ENCODE results near the gene APBB2. TPM values are rescaled to one million over a fixed set of nuclear protein-coding genes. Genes with fewer than 3 reads are reported as not detected.

Gene APBB2
- total and polyA plus RNA-seq, 2 experiments from 2014 or later, result 35.8 to 74.8 TPM

DNA sequence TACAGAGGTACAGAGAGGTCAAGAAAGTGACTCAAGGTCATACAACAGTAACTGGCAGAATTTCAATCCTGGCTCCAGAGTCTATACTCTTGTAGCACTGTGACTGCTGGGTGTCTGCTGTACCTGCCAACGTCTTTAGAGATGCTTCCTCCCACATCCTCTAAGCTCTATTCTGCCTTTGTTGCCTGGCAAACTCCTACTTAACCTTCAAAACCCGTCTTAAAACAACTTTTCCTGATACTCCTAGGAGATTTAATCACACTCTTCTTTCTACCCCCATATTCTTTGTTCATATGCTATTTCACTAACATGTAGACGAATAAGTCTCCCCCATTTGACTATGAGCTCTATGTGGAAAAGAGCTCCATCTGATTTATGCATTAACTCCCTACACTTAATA lies 16.8 kb downstream of the APBB2 start:
- no peaks in the 10 kb centered on the region; the same call in 1 of the 2 replicates for H3K4me1 ChIP-seq (ENCODE audit: insufficient read depth)
- ATAC-seq, result no peak
- Mint-ChIP-seq H3K4me1 (peaks cover 19% of the 10 kb centered on the region; the same call in 2 of the 3 replicates), H3K4me3 (no peak overlapping the region), H3K27ac (no peak overlapping the region), H3K36me3 (ENCODE audit: low read depth) (no peaks in the 10 kb centered on the region), H3K9me3 (no peaks in the 10 kb centered on the region), H3K27me3 (ENCODE audit: insufficient read depth, low read depth, poor library complexity) (peaks cover 2% of the 10 kb centered on the region)
- H3K27me3 ChIP-seq (ENCODE audit: insufficient read depth), result no peaks in the 10 kb centered on the region
- DNase-seq (ENCODE audit: low spot score), result no peak
- peaks cover 9% of the 10 kb centered on the region for H4K20me1 ChIP-seq (replicated peaks; ENCODE audit: insufficient read depth)
- no peaks in the 10 kb centered on the region for H3F3A ChIP-seq (replicated peaks; ENCODE audit: low read depth)
- no peaks in the 10 kb centered on the region for H3K36me3 ChIP-seq (ENCODE audit: insufficient read depth)
- no peak overlapping the region for H3K27ac ChIP-seq (ENCODE audit: low read depth)
- H3K79me2 ChIP-seq (replicated peaks; ENCODE audit: insufficient read depth), result peaks cover 90% of the 10 kb centered on the region
- no peak for TF ChIP-seq EZH2phosphoT487 (IDR thresholded peaks at IDR 0.05; ENCODE audit: unreplicated experiment)
- no peak for TF ChIP-seq CREB1 (CRISPR knock-in tag; IDR thresholded peaks at IDR 0.05; ENCODE audit: low read depth)
- TF ChIP-seq, protein P1, sequence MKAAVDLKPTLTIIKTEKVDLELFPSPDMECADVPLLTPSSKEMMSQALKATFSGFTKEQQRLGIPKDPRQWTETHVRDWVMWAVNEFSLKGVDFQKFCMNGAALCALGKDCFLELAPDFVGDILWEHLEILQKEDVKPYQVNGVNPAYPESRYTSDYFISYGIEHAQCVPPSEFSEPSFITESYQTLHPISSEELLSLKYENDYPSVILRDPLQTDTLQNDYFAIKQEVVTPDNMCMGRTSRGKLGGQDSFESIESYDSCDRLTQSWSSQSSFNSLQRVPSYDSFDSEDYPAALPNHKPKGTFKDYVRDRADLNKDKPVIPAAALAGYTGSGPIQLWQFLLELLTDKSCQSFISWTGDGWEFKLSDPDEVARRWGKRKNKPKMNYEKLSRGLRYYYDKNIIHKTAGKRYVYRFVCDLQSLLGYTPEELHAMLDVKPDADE (IDR thresholded peaks at IDR 0.05), result no peak
- no peak for TF ChIP-seq ZNF114 (CRISPR knock-in tag; IDR thresholded peaks at IDR 0.05)
- TF ChIP-seq REST (IDR thresholded peaks at IDR 0.05; ENCODE audit: unreplicated experiment), result no peak
- TF ChIP-seq POLR2AphosphoS5 (IDR thresholded peaks at IDR 0.05; ENCODE audit: low read depth), result no peak
- no peak for TF ChIP-seq NANOG (IDR thresholded peaks at IDR 0.05; ENCODE audit: borderline replicate concordance)
- TF ChIP-seq JUNB (IDR thresholded peaks at IDR 0.05; ENCODE audit: unreplicated experiment), result no peak
- no peak for TF ChIP-seq ZNF331 (CRISPR knock-in tag; IDR thresholded peaks at IDR 0.05; ENCODE audit: low read depth)
- TF ChIP-seq EZH2 (IDR thresholded peaks at IDR 0.05; ENCODE audit: low read depth, unreplicated experiment), result no peak
- no peak for TF ChIP-seq STAT1 (IDR thresholded peaks at IDR 0.05; ENCODE audit: unreplicated experiment)
- TF ChIP-seq, protein P2, sequence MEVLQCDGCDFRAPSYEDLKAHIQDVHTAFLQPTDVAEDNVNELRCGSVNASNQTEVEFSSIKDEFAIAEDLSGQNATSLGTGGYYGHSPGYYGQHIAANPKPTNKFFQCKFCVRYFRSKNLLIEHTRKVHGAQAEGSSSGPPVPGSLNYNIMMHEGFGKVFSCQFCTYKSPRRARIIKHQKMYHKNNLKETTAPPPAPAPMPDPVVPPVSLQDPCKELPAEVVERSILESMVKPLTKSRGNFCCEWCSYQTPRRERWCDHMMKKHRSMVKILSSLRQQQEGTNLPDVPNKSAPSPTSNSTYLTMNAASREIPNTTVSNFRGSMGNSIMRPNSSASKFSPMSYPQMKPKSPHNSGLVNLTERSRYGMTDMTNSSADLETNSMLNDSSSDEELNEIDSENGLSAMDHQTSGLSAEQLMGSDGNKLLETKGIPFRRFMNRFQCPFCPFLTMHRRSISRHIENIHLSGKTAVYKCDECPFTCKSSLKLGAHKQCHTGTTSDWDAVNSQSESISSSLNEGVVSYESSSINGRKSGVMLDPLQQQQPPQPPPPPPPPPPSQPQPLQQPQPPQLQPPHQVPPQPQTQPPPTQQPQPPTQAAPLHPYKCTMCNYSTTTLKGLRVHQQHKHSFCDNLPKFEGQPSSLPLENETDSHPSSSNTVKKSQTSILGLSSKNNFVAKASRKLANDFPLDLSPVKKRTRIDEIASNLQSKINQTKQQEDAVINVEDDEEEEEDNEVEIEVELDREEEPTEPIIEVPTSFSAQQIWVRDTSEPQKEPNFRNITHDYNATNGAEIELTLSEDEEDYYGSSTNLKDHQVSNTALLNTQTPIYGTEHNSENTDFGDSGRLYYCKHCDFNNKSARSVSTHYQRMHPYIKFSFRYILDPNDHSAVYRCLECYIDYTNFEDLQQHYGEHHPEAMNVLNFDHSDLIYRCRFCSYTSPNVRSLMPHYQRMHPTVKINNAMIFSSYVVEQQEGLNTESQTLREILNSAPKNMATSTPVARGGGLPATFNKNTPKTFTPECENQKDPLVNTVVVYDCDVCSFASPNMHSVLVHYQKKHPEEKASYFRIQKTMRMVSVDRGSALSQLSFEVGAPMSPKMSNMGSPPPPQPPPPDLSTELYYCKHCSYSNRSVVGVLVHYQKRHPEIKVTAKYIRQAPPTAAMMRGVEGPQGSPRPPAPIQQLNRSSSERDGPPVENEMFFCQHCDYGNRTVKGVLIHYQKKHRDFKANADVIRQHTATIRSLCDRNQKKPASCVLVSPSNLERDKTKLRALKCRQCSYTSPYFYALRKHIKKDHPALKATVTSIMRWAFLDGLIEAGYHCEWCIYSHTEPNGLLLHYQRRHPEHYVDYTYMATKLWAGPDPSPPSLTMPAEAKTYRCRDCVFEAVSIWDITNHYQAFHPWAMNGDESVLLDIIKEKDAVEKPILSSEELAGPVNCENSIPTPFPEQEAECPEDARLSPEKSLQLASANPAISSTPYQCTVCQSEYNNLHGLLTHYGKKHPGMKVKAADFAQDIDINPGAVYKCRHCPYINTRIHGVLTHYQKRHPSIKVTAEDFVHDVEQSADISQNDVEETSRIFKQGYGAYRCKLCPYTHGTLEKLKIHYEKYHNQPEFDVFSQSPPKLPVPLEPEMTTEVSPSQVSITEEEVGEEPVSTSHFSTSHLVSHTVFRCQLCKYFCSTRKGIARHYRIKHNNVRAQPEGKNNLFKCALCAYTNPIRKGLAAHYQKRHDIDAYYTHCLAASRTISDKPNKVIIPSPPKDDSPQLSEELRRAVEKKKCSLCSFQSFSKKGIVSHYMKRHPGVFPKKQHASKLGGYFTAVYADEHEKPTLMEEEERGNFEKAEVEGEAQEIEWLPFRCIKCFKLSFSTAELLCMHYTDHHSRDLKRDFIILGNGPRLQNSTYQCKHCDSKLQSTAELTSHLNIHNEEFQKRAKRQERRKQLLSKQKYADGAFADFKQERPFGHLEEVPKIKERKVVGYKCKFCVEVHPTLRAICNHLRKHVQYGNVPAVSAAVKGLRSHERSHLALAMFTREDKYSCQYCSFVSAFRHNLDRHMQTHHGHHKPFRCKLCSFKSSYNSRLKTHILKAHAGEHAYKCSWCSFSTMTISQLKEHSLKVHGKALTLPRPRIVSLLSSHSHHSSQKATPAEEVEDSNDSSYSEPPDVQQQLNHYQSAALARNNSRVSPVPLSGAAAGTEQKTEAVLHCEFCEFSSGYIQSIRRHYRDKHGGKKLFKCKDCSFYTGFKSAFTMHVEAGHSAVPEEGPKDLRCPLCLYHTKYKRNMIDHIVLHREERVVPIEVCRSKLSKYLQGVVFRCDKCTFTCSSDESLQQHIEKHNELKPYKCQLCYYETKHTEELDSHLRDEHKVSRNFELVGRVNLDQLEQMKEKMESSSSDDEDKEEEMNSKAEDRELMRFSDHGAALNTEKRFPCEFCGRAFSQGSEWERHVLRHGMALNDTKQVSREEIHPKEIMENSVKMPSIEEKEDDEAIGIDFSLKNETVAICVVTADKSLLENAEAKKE (CRISPR knock-in tag; IDR thresholded peaks at IDR 0.05), result no peak
- H2AFZ ChIP-seq, result no peak overlapping the region
- H3K9me2 ChIP-seq (ENCODE audit: insufficient read depth), result no peaks in the 10 kb centered on the region; the same call in none of the 2 replicates
- H3K4me2 ChIP-seq, result no peak overlapping the region
- H3K4me3 ChIP-seq, result no peak overlapping the region
